GM23338 (cell line): Measurements from ENCODE around the gene FHIP1B. TPM values are rescaled to one million over a fixed set of nuclear protein-coding genes. Genes with fewer than 3 reads are reported as not detected.

Experiments used
- ATAC-seq: fragments of 200-7000 bp; cut with Tn5 transposase; 3 replicates; pipeline ENCODE4 v1.9.1; 2020
- DNase-seq: peaks from one replicate; pipeline ENCODE4 v3.0.0-alpha.2; 2015; ENCODE audit warnings: low spot score
- H2AFZ ChIP-seq: fragments of 200-600 bp; sonication (generic); 2 replicates; pipeline ENCODE4 v1.8.0; 2016; ENCODE audit warnings: antibody characterized with exemption, mild to moderate bottlenecking, moderate library complexity
- H3F3A ChIP-seq: fragments of 200-600 bp; sonication (generic); replicated peaks from 2 replicates; pipeline ENCODE4 v1.8.0; 2017; ENCODE audit warnings: antibody characterized with exemption, mixed run types, low read depth
- H3K27ac ChIP-seq: fragments of 200-600 bp; sonication (generic); 2 replicates; pipeline ENCODE4 v1.6.1; 2016; ENCODE audit warnings: low read depth
- H3K27me3 ChIP-seq: fragments of 200-600 bp; sonication (generic); 2 replicates; pipeline ENCODE4 v1.8.0; 2016; ENCODE audit warnings: mild to moderate bottlenecking, mixed run types, moderate library complexity; ENCODE audit not compliant: insufficient read depth
- H3K36me3 ChIP-seq: fragments of 200-600 bp; sonication (generic); 2 replicates; pipeline ENCODE4 v1.8.0; 2016; ENCODE audit warnings: mild to moderate bottlenecking; ENCODE audit not compliant: insufficient read depth
- H3K4me1 ChIP-seq: fragments of 200-600 bp; sonication (generic); 2 replicates; pipeline ENCODE4 v1.8.0; 2016; ENCODE audit warnings: mild to moderate bottlenecking, moderate library complexity; ENCODE audit not compliant: insufficient read depth
- H3K4me2 ChIP-seq: fragments of 200-600 bp; sonication (generic); 2 replicates; pipeline ENCODE4 v1.7.1; 2017; ENCODE audit warnings: mixed run types
- H3K4me3 ChIP-seq: fragments of 200-600 bp; sonication (generic); 2 replicates; pipeline ENCODE4 v1.6.1; 2016; ENCODE audit warnings: mixed run types
- H3K79me2 ChIP-seq: fragments of 200-600 bp; sonication (generic); replicated peaks from 2 replicates; pipeline ENCODE4 v1.8.0; 2017; ENCODE audit warnings: mild to moderate bottlenecking; ENCODE audit not compliant: insufficient read depth
- H3K9me2 ChIP-seq: fragments of 200-600 bp; sonication (generic); 2 replicates; pipeline ENCODE4 v1.8.0; 2017; ENCODE audit not compliant: insufficient read depth
- H4K20me1 ChIP-seq: fragments of 200-600 bp; sonication (generic); replicated peaks from 2 replicates; pipeline ENCODE4 v1.8.0; 2017; ENCODE audit warnings: mild to moderate bottlenecking; ENCODE audit not compliant: insufficient read depth
- H3K27ac Mint-ChIP-seq: 2 replicates; pipeline ENCODE4 v1.8.0; 2020; ENCODE audit warnings: inconsistent platforms, mild to moderate bottlenecking, moderate library complexity, mixed read lengths
- H3K27me3 Mint-ChIP-seq: 3 replicates; pipeline ENCODE4 v1.8.0; 2022; ENCODE audit warnings: low read depth, mild to moderate bottlenecking, moderate library complexity, mixed read lengths, inconsistent platforms; ENCODE audit not compliant: insufficient read depth, poor library complexity
- H3K36me3 Mint-ChIP-seq: 3 replicates; pipeline ENCODE4 v1.8.0; 2021; ENCODE audit warnings: low read depth, mild to moderate bottlenecking, inconsistent platforms, moderate library complexity, mixed read lengths
- H3K4me1 Mint-ChIP-seq: 3 replicates; pipeline ENCODE4 v1.8.0; 2020; ENCODE audit warnings: mild to moderate bottlenecking, inconsistent platforms, mixed read lengths
- H3K4me3 Mint-ChIP-seq: 3 replicates; pipeline ENCODE4 v1.8.0; 2021; ENCODE audit warnings: moderate library complexity, mild to moderate bottlenecking, inconsistent platforms, mixed read lengths
- H3K9me3 Mint-ChIP-seq: 3 replicates; pipeline ENCODE4 v1.8.0; 2020; ENCODE audit warnings: moderate library complexity, mild to moderate bottlenecking, inconsistent platforms, mixed read lengths
- CREB1 ChIP-seq: fragments of 250-450 bp; sonication (Bioruptor Pico); IDR thresholded peaks from 2 replicates; pipeline ENCODE4 v1.5.0; 2020; ENCODE audit warnings: low read depth, mild to moderate bottlenecking, moderate library complexity
- EZH2 ChIP-seq: fragments of 200-600 bp; sonication (generic); IDR thresholded peaks from one replicate; pipeline ENCODE4 v1.8.0; 2017; ENCODE audit warnings: antibody characterized with exemption, mild to moderate bottlenecking, low read depth; ENCODE audit not compliant: unreplicated experiment
- EZH2phosphoT487 ChIP-seq: fragments of 200-600 bp; sonication (generic); IDR thresholded peaks from one replicate; pipeline ENCODE4 v1.8.1; 2018; ENCODE audit warnings: antibody characterized with exemption; ENCODE audit not compliant: unreplicated experiment
- JUNB ChIP-seq: IDR thresholded peaks from one replicate; pipeline ENCODE4 v1.6.1; 2016; ENCODE audit warnings: antibody characterized with exemption; ENCODE audit not compliant: unreplicated experiment
- NANOG ChIP-seq: IDR thresholded peaks from 2 replicates; pipeline ENCODE4 v1.6.1; 2016; ENCODE audit warnings: antibody characterized with exemption, borderline replicate concordance
- POLR2AphosphoS5 ChIP-seq: IDR thresholded peaks from 2 replicates; pipeline ENCODE4 v1.6.1; 2016; ENCODE audit warnings: antibody characterized with exemption, low read depth
- REST ChIP-seq: IDR thresholded peaks from one replicate; pipeline ENCODE4 v1.6.1; 2018; ENCODE audit warnings: antibody characterized with exemption; ENCODE audit not compliant: unreplicated experiment
- STAT1 ChIP-seq: IDR thresholded peaks from one replicate; pipeline ENCODE4 v1.6.1; 2016; ENCODE audit warnings: antibody characterized with exemption; ENCODE audit not compliant: unreplicated experiment
- ZNF114 ChIP-seq: fragments of 250-450 bp; sonication (Bioruptor Pico); IDR thresholded peaks from 2 replicates; pipeline ENCODE4 v1.5.0; 2020; ENCODE audit warnings: mild to moderate bottlenecking, moderate library complexity
- ZNF331 ChIP-seq: fragments of 250-450 bp; sonication (Bioruptor Pico); IDR thresholded peaks from 2 replicates; pipeline ENCODE4 v1.5.0; 2020; ENCODE audit warnings: low read depth, mild to moderate bottlenecking, moderate library complexity
- ZNF462 ChIP-seq: fragments of 250-450 bp; sonication (Bioruptor Pico); IDR thresholded peaks from 2 replicates; pipeline ENCODE4 v1.5.0; 2020; ENCODE audit warnings: mild to moderate bottlenecking, moderate library complexity
- polyA plus RNA-seq: library from polyadenylated mRNA; unstranded; fragments of >200 nt; fragmentation: Nextera tagmentation; extraction: Ambion mirVana; gene quantifications from 2 replicates; pipeline ENCODE4 v1.2.1, GENCODE V29; 2016
- total RNA-seq: library from RNA; depleted of rRNA; stranded (reverse); fragments of >200 nt; shearing (Covaris generic); gene quantifications from 2 replicates; pipeline ENCODE4 v1.2.3, GENCODE V29; 2014
- TF ChIP-seq, protein P1 (sequence below), 2 experiments: fragments of 200-600 bp in 1 of 2; sonication (generic) in 1 of 2; conservative IDR thresholded peaks; 2 replicates each; pipeline versions ENCODE4 v1.5.1 to v1.6.1; 2016 to 2017; ENCODE audit warnings: antibody characterized with exemption in 2 of 2, low read depth in 2 of 2, mild to moderate bottlenecking in 2 of 2, moderate library complexity in 1 of 2
- TF ChIP-seq, protein P2 (sequence below): IDR thresholded peaks from 2 replicates; pipeline ENCODE4 v1.6.1; 2016; ENCODE audit warnings: antibody characterized with exemption

FHIP1B gene
- total and polyA plus RNA-seq, 2 experiments from 2014 or later = 10.3 to 34.5 TPM

DNA sequence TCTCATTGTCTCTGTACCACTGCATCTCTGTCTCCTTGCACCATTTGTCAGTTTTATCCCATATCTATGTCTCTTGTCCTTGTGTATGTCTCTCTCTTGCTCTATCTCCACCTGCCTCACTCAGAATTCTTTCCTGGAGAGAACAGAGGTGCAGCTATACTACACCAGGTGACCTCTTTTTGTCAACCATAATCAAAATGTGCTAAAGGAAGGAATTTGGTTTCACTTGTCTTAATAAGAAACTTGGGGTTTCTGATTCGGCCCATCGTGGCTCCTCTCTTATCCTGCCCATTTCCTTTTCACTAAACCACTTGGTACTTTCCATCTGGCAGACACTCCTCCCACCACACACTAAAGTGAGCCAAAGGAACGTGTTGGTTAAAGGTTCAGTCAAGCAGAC is 31.1 kb downstream of the FHIP1B start:
- Histone ChIP-seq H3K27ac (no peak overlapping the region), H3K27me3 (no peaks in the 10 kb centered on the region), H3K36me3 (no peaks in the 10 kb centered on the region), H3K4me2 (no peak overlapping the region), H3K9me2 (no peaks in the 10 kb centered on the region), H4K20me1 (peaks cover 5% of the 10 kb centered on the region; the same call in 1 of the 2 replicates), H3K4me3 (no peak overlapping the region), H2AFZ (no peak overlapping the region), H3K79me2 (no peaks in the 10 kb centered on the region), H3F3A (no peaks in the 10 kb centered on the region), H3K4me1 (peaks cover 7% of the 10 kb centered on the region; the same call in 1 of the 2 replicates)
- H3K36me3 Mint-ChIP-seq = no peaks in the 10 kb centered on the region
- no peak overlapping the region for H3K4me3 Mint-ChIP-seq
- H3K9me3 Mint-ChIP-seq = no peaks in the 10 kb centered on the region
- H3K4me1 Mint-ChIP-seq = peaks cover 8% of the 10 kb centered on the region
- TF ChIP-seq CREB1 (no peak), JUNB (no peak), EZH2phosphoT487 (no peak), POLR2AphosphoS5 (no peak), ZNF114 (no peak), ZNF331 (CRISPR knock-in tag) (no peak), NANOG (no peak), ZNF462 (CRISPR knock-in tag) (no peak), REST (no peak), STAT1 (no peak), EZH2 (no peak)
- TF ChIP-seq, protein P1, sequence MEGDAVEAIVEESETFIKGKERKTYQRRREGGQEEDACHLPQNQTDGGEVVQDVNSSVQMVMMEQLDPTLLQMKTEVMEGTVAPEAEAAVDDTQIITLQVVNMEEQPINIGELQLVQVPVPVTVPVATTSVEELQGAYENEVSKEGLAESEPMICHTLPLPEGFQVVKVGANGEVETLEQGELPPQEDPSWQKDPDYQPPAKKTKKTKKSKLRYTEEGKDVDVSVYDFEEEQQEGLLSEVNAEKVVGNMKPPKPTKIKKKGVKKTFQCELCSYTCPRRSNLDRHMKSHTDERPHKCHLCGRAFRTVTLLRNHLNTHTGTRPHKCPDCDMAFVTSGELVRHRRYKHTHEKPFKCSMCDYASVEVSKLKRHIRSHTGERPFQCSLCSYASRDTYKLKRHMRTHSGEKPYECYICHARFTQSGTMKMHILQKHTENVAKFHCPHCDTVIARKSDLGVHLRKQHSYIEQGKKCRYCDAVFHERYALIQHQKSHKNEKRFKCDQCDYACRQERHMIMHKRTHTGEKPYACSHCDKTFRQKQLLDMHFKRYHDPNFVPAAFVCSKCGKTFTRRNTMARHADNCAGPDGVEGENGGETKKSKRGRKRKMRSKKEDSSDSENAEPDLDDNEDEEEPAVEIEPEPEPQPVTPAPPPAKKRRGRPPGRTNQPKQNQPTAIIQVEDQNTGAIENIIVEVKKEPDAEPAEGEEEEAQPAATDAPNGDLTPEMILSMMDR (conservative IDR thresholded peaks at IDR 0.05; ENCODE audit: low read depth in 2 of 2) = no peak
- TF ChIP-seq, protein P2, sequence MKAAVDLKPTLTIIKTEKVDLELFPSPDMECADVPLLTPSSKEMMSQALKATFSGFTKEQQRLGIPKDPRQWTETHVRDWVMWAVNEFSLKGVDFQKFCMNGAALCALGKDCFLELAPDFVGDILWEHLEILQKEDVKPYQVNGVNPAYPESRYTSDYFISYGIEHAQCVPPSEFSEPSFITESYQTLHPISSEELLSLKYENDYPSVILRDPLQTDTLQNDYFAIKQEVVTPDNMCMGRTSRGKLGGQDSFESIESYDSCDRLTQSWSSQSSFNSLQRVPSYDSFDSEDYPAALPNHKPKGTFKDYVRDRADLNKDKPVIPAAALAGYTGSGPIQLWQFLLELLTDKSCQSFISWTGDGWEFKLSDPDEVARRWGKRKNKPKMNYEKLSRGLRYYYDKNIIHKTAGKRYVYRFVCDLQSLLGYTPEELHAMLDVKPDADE = no peak
- no peak overlapping the region for H3K27ac Mint-ChIP-seq
- ATAC-seq = no peak
- peaks cover 2% of the 10 kb centered on the region for H3K27me3 Mint-ChIP-seq
- DNase-seq = no peak
